Neural cell (in vitro differentiated cells): Measurements from ENCODE around the gene SPATS2. TPM values are rescaled to one million over a fixed set of nuclear protein-coding genes. Genes with fewer than 3 reads are reported as not detected.

ENCODE experiments used
- H2AFZ ChIP-seq: fragments of 200-600, 300-800 bp; sonication (generic), shearing (Covaris generic); 2 replicates; pipeline ENCODE4 v1.6.0; 2014; ENCODE audit warnings: low read depth, mild to moderate bottlenecking, antibody characterized with exemption, low read length, moderate library complexity
- H3F3A ChIP-seq: fragments of 200-600 bp; shearing (Covaris generic); 2 replicates; pipeline ENCODE4 v1.6.1; 2016; ENCODE audit warnings: mild to moderate bottlenecking, moderate library complexity, mixed read lengths, antibody characterized with exemption, low read length; ENCODE audit not compliant: insufficient read depth, poor library complexity, severe bottlenecking
- H3K27ac ChIP-seq: fragments of 200-600, 300-800 bp; sonication (generic), shearing (Covaris generic); 2 replicates; pipeline ENCODE4 v1.5.1; 2014; ENCODE audit warnings: mild to moderate bottlenecking, low read length, moderate library complexity
- H3K27me3 ChIP-seq: fragments of 300-800, 200-600 bp; sonication (generic), shearing (Covaris generic); 2 replicates; pipeline ENCODE4 v1.6.0; 2014; ENCODE audit warnings: mild to moderate bottlenecking, low read depth, low read length, moderate library complexity; ENCODE audit not compliant: insufficient read depth
- H3K36me3 ChIP-seq: fragments of 300-800, 200-600 bp; sonication (generic), shearing (Covaris generic); 2 replicates; pipeline ENCODE4 v1.5.1; 2014; ENCODE audit warnings: mild to moderate bottlenecking, antibody characterized with exemption, low read length, moderate library complexity; ENCODE audit not compliant: insufficient read depth
- H3K4me2 ChIP-seq: fragments of 300-800, 200-600 bp; sonication (generic), shearing (Covaris generic); 2 replicates; pipeline ENCODE4 v1.6.0; 2014; ENCODE audit warnings: mild to moderate bottlenecking, low read length
- H3K4me3 ChIP-seq: fragments of 300-800, 200-600 bp; sonication (generic), shearing (Covaris generic); 2 replicates; pipeline ENCODE4 v1.5.1; 2014; ENCODE audit warnings: mild to moderate bottlenecking, low read length, moderate library complexity
- H3K79me2 ChIP-seq: fragments of 200-600 bp; shearing (Covaris generic); replicated peaks from 2 replicates; pipeline ENCODE4 v1.6.0; 2014; ENCODE audit warnings: mild to moderate bottlenecking, low read length, moderate library complexity; ENCODE audit not compliant: insufficient read depth
- H3K9ac ChIP-seq: fragments of 300-800, 200-600 bp; sonication (generic), shearing (Covaris generic); 2 replicates; pipeline ENCODE4 v1.6.1; 2016; ENCODE audit warnings: mild to moderate bottlenecking, low read length, mixed read lengths
- H3K9me2 ChIP-seq: fragments of 200-600 bp; shearing (Covaris generic); 2 replicates; pipeline ENCODE4 v1.6.1; 2016; ENCODE audit warnings: mild to moderate bottlenecking, low read length, mixed read lengths; ENCODE audit not compliant: insufficient read depth
- H3K9me3 ChIP-seq: fragments of 200-600, 300-800 bp; sonication (generic), shearing (Covaris generic); 2 replicates; pipeline ENCODE4 v1.6.1; 2016; ENCODE audit warnings: mild to moderate bottlenecking, mixed run types, low read length, moderate library complexity, mixed read lengths
- H4K20me1 ChIP-seq: fragments of 200-600 bp; shearing (Covaris generic); 2 replicates; pipeline ENCODE4 v1.6.1; 2016; ENCODE audit warnings: mild to moderate bottlenecking, mixed run types; ENCODE audit not compliant: insufficient read depth
- CTCF ChIP-seq: fragments of 450-650 bp; IDR thresholded peaks from 2 replicates; pipeline ENCODE4 v1.5.1; 2014; ENCODE audit warnings: antibody characterized with exemption, mild to moderate bottlenecking, moderate library complexity; ENCODE audit not compliant: poor library complexity, severe bottlenecking
- EP300 ChIP-seq: fragments of 450-650 bp; conservative IDR thresholded peaks from 2 replicates; pipeline ENCODE4 v1.6.1; 2014; ENCODE audit warnings: antibody characterized with exemption, mild to moderate bottlenecking, moderate library complexity; ENCODE audit not compliant: poor library complexity, severe bottlenecking
- EZH2 ChIP-seq: fragments of 200-600, 300-800 bp; shearing (Covaris generic), sonication (generic); IDR thresholded peaks from 2 replicates; pipeline ENCODE4 v1.6.1; 2014; ENCODE audit warnings: antibody characterized with exemption, low read length, borderline replicate concordance, mild to moderate bottlenecking; ENCODE audit not compliant: insufficient read depth, poor library complexity, severe bottlenecking
- MXI1 ChIP-seq: fragments of 450-650 bp; conservative IDR thresholded peaks from 2 replicates; pipeline ENCODE4 v1.6.1; 2014; ENCODE audit warnings: antibody characterized with exemption, mild to moderate bottlenecking; ENCODE audit not compliant: poor library complexity, severe bottlenecking
- POLR2AphosphoS5 ChIP-seq: IDR thresholded peaks from 2 replicates; pipeline ENCODE4 v1.6.1; 2012
- RAD21 ChIP-seq: fragments of 450-650 bp; conservative IDR thresholded peaks from 2 replicates; pipeline ENCODE4 v1.6.1; 2014; ENCODE audit warnings: antibody characterized with exemption, mild to moderate bottlenecking, moderate library complexity
- REST ChIP-seq: IDR thresholded peaks from 2 replicates; pipeline ENCODE4 v1.6.1; 2012; ENCODE audit warnings: borderline replicate concordance
- SMC3 ChIP-seq: fragments of 450-650 bp; conservative IDR thresholded peaks from 2 replicates; pipeline ENCODE4 v1.6.1; 2014; ENCODE audit warnings: antibody characterized with exemption, mild to moderate bottlenecking, moderate library complexity; ENCODE audit not compliant: poor library complexity
- TAF1 ChIP-seq: IDR thresholded peaks from 2 replicates; pipeline ENCODE4 v1.6.1; 2012; ENCODE audit warnings: low read depth
- polyA plus RNA-seq: library from polyadenylated mRNA; depleted of rRNA; stranded (reverse); fragments of >200 nt; gene quantifications from 2 replicates; pipeline ENCODE4 v1.2.3, GENCODE V29; 2014

Gene SPATS2
- polyA plus RNA-seq, 1 donor from 2014 or later: 58.4 TPM

GRCh38 chr12:49535921-49536525 is 168.8 kb downstream of the SPATS2 start:
- no peaks in the 10 kb centered on the region for H3F3A ChIP-seq
- no peaks in the 10 kb centered on the region for H3K9me3 ChIP-seq
- no peaks in the 10 kb centered on the region for H4K20me1 ChIP-seq
- no peak overlapping the region for H2AFZ ChIP-seq
- no peaks in the 10 kb centered on the region for H3K79me2 ChIP-seq
- H3K36me3 ChIP-seq: no peaks in the 10 kb centered on the region
- no peak overlapping the region for H3K9ac ChIP-seq
- no peak for TF ChIP-seq SMC3
- TF ChIP-seq TAF1: no peak
- TF ChIP-seq RAD21: no peak
- no peak for TF ChIP-seq POLR2AphosphoS5
- no peak for TF ChIP-seq CTCF
- TF ChIP-seq MXI1: no peak
- no peak for TF ChIP-seq EZH2
- no peak overlapping the region for H3K27ac ChIP-seq
- H3K4me2 ChIP-seq: no peak overlapping the region
- no peaks in the 10 kb centered on the region for H3K9me2 ChIP-seq
- H3K4me3 ChIP-seq: no peak overlapping the region
- peaks cover 46% of the 10 kb centered on the region for H3K27me3 ChIP-seq

- Histone ChIP-seq H3K27ac (no peak overlapping the region), H2AFZ (no peak overlapping the region), H4K20me1 (no peaks in the 10 kb centered on the region), H3K27me3 (peaks cover 52% of the 10 kb centered on the region), H3K9me3 (no peaks in the 10 kb centered on the region), H3K4me3 (no peak overlapping the region), H3K4me2 (no peak overlapping the region), H3F3A (no peaks in the 10 kb centered on the region), H3K36me3 (no peaks in the 10 kb centered on the region), H3K79me2 (no peaks in the 10 kb centered on the region), H3K9ac (no peak overlapping the region), H3K9me2 (no peaks in the 10 kb centered on the region)
- TF ChIP-seq MXI1 (no peak), POLR2AphosphoS5 (no peak), EZH2 (no peak), REST (no peak), RAD21 (no peak), CTCF (no peak), SMC3 (no peak), TAF1 (no peak), EP300 (no peak)
Observed at GRCh38 chr12:49536526-49537071, 169.3 kb downstream of the SPATS2 start.
